NCI-H2171 (cell line): Measurements from ENCODE around the gene INPP4B.

Source experiments
- DNase-seq: peaks from one replicate; lab custom pipeline; 2025; lab: John Stamatoyannopoulos, UW

The INPP4B gene

DNA sequence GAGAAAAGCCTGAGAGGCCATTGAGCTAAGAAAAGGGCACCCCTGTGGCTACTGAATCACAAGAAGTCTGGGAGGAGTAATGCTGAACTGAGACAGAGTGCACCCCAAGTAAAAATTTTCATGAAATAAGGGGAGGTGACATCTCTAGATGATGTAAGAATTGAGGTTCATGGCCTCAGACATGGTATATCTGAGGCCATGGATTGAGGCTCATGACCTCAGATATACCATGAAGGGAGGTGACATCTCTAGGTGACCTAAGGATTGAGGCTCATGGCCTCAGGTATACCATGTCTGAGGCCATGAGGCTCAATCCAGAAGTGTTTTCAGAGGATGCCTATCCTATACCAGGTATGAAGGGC, 560.9 kb downstream of the INPP4B start:
- DNase-seq: no peak

DNA sequence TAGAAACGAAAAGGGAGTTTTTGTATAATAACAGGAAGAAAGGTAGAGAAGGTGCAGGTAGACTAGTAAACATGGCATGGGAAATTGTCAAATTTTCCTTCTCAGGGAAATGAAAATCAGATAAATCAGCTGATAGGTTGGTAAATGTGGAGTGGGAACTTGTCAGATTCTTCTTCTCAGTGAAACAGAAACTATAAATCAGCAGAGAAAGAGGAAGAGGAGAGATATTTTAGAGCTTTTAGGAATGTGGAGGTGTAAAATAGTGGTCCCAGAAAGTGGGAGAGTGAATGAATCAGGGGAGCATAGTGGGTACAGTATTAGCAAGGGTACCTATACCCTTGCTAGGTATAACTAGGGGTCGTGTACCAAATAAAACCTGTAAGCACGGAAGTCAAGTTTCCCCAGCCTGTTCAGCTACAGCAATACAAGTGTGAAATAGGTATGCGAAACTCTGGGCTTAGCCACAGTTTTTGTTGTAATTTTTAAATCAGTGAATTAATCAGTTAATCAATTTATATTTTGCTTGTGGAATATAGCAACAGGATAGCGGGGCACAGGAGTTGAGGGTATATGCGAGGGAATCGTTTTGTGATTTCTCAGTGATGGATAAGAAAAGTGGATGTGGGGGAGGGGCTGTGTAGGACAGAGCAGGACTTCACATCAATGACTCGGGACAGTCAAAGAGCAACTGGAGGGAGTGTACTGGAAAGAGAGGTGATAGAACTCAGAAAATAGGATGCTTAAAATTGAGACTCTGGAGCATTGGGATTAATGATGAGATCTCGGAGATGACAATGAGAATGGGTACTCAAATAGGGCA, 561.5 kb downstream of the INPP4B start:
- no peak for DNase-seq

DNA sequence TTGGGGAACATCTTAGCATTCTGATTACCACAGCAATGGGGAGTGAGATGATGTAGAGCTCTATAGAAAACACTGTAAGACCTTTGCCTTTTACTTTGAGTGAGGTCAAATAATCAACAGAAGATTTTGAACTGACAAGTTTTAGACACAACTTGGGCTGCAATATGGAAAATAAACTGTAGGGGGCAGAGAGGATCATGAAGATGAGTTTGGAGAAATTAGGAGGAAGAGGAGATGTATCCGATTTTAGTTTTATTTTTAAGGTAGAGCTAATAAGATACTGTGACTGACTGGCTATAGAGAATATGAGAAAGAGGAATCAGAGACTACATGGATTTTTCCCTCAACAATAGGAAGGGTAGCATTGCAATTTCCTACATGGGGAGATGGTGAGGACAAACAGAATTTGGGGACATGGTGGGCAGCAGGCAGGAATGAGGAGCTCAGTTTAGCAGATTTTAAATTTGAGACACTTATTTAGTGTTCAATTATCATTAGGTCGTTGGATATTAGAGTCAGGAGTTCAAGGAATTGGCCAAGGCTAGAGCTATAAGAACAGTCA, 563.1 kb downstream of the INPP4B start:
- no peak for DNase-seq

DNA sequence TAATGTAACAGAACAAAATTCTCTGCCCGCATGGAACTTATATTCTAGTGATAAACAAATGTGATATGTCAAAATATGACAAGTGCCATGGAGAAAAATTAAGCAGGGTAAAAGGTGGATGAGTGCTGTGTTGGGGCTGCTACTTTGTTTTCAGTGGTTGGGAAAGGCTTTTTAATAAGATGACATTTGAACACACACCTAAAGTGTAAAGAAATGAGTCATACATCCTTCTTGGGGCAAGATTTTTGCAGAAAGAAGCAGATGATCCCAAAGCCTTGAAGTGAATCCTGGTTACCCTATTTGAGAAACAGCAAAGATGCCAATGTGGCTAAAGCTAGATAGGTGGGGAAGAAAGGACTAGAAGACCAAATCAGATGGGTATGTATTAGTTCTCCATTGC, 564.1 kb downstream of the INPP4B start:
- no peak for DNase-seq

DNA sequence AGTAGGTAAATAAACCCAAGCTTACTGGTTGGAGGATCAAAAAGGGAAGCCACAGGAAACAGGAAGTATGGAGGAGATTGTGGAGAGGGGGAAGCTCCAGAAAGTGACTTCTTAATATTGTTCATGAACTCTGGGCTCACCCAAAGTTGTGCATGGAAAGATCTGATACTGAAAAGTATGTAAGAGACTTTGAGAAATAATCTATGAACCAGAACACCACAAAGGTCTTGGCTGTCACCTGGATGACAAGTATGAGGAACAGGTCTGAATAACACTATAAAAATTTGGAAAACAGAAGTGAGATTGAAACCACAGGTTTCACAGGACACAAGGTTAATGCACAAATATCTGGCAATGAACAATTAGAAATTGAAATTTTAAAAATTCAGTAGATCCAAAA, 567.4 kb downstream of the INPP4B start:
- DNase-seq: no peak

DNA sequence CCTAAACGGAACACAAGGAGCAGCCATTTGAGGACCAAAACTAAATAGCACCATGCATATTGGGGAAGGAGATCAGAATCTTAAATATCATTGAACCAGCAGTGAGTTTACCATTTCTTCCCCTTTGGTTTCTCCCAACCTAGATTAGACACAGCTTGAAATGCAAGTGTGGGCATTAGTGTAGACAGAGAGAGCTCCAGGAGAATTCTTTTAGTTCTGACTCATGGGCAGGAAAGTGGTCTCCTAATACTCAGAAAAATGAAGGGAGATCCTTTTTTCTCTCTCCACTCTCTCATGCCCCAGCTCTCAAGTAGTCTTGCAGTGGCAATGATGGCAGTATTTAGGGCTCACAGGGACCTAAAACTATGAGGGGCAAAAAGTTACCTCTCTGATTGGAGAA, 567.9 kb downstream of the INPP4B start:
- no peak for DNase-seq

DNA sequence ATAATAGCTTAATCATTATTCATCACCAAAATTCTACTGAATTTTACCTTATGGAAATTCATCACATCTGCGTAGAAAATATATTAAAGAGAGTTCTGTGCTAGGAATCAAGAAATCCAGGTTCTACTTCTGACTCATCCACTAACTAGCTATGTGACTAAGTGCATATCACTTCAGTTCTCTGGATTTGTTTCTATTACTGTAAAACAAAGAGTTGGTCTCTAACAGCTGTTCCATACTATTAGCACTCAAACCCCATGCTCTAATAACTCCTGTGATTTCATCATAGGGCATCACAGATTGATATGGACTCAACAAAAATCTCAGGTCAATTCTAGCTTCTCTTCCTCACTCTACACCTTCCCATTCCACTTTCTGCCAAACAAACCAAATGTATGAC, 572.0 kb downstream of the INPP4B start:
- DNase-seq: no peak

DNA sequence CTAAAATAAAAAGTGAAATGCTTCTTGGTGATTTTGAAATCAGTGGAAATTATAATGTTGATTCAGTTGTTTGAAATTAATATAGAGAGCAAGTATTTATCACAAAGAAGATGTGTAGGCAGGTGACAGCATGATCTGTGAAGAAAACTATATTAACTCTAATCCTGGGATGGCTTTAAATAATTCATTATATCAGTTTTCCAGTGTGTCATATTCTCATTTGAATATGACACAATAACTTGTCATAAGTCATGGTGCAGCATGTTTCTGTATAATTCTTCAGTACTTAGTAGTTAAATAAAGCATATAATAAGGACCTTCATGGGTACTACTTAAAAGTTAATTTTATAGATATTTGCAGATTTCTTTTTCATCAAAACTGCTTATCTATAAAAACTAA, 573.6 kb downstream of the INPP4B start:
- DNase-seq: no peak

DNA sequence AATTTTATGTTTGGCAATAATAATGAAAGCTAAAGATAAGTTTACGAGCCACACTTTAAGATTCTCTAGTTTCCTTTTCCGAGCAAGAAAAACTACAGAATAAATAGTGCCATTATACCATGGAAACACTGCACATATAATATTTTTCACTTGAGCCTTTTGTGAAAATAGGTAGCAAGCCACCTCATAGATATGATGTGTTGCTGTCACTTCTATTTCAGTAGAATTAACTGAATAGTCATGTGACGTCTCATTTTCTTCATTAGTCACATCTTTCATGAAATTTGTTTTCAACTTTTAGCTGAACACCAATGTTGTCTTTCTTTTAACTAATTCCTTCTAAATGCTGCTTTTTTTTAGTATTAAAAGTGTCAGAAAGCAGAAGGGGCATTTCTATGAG, 574.3 kb downstream of the INPP4B start:
- DNase-seq: no peak

DNA sequence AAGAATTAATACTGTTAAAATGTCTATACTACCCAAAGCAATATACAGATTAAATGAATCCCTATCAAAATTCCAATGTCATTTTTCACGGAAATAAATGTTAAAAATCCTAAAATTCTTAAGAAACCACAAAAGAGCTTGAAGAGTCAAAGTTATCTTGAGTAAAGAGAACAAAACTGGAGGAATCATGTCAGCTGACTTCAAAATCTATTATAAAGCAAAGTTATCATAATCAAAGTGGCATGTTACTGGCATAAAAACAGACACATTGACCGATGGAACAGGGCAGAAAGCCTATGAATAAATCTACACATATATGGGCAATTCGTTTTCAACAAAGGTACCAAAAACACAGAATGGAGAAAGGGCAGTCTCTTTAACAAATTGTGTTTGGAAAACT, 579.0 kb downstream of the INPP4B start:
- DNase-seq: no peak

DNA sequence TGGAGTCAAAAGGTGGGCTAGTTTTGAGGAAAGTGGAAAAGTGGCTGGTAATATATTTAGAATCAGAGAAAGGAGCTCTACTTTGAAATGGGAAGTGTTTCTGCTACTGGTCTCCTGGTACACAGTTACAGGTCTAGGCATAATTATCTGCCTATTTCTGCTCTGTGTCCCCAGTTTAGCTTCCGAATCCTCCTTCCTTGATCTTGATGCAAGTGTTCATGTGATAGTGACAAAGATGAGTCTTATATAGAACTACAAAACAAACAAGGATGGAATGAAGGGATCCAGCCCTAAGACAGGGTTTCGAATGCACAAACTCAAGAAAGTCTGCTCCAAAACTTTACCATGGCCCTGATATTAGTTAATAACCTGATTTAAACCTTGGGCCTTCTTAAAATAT, 580.2 kb downstream of the INPP4B start:
- DNase-seq: no peak

DNA sequence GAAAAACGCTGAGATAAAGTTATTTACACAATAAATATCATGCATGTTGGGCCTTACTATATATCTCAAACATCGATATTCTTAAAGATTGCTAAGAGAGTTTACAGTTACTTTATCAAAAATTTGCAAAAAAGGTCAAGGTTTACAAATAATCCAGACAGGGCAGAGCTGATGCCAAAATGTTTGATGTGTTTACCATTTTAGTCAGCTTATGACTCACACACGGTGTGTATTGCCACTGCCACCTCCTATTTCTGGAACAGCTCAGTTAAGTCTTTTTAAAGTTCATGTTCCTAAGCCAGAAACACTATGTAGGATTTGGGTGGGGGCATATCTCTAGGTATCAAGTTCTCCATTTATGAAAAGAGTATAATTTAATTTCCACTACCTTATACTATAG, 580.6 kb downstream of the INPP4B start:
- DNase-seq: no peak

DNA sequence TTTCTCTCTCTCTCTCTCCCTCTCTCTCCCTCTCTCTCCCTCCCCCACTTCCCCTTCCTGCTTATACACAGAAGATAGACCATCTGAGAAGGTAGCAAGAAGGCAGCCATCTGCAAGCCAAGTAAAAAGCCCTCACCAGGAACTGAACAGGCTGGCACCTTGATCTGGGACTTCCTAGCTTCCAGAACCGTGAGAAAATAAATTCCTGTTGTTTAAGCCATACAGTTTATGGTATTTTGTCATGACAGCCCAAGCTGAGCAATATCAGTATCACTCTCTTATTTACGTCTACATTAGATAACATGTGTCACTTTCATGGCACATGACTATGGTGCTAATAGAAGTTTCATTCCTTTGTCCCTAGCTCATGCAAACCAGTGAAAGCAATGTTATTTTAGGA, 581.1 kb downstream of the INPP4B start:
- no peak for DNase-seq

DNA sequence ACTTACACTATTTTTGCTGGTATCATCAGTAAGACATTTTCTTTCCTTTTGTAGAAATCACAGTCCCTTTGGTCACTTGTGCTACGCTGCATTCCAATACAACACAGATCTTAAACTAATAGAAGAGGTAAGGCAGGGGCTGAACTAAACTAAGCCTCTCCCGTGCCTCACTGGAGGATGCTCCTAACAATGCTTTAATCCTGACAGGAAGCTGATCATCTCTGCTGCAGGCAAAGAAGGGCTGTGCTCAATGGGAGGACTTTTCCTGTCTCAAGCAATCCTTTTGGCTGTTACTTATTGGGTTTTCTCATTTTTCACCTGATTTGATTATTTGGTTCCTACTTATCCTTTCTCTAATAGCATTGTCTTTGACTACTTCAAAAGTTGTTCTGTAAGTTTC, 583.1 kb downstream of the INPP4B start:
- no peak for DNase-seq

DNA sequence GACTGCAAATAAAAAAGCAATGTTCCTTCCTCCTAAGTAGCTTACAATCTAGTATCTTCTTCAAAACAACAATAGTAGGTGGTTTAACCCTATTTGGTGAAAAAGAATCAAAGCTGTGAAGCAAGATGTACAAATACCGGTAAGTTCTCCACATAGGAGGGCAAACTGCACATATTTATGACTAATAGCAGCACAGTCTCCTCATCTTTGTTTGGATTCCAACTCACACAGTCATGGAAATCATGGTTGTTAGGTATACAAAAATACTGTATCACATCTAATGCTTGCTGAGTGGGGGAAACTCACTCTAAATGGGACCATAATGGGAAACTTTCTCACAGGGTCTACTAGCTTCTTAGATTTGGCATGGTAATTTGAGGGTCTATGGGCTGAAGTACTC, 597.2 kb downstream of the INPP4B start:
- no peak for DNase-seq

DNA sequence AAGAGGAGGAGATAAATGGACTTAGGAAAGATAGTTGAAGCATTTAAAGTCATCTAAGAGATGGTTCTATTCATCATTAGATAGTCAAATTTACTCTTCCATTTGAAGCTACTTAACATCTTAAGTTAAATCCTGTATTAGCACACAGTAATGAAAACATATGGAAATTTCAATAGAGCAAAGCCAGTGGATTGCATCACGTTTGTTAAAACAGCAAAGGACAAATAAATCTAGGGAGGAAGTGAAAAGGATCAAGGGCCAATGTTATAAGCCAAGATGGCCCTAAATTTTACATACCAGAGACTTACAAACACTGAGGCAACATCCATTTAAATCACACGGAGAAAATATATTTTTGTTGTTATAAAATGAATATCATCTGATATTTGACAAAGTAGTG, 602.8 kb downstream of the INPP4B start:
- no peak for DNase-seq

DNA sequence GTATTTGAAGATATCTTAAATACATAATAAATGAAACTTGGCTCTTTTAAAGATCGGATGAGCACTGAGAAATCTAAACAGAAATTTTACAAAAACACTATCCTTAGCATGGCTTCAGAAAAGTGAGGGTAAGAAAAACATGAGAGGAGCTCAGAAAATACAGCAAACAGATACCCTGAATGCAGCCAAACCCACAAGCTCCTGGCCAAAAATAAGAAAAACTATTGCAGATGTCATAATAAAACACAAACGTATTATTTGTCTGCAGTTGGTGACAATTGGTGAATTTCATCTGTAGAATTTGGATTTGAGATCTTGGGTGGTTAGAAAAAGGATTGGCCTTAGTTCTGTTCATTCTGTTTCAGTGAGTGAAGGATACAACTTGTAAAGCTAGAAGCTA, 603.9 kb downstream of the INPP4B start:
- DNase-seq: no peak

DNA sequence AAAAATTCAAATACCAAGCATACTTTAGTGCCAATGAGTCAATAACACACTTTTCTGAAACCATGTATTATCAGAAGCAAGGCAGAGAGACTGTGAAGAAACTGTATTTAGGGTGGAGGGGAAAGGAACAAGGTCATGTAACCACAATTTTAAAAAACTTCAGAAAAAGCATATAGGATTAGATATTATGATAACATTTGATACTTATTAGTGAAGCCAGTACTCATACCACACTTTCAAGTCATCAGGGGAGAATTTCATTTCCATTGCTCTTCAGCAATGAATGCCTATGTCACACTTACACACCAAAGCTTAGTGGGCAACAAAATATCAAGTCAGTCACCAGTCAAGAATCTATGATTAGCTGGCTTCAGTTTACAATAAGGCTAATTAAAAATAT, 607.5 kb downstream of the INPP4B start:
- DNase-seq: no peak

DNA sequence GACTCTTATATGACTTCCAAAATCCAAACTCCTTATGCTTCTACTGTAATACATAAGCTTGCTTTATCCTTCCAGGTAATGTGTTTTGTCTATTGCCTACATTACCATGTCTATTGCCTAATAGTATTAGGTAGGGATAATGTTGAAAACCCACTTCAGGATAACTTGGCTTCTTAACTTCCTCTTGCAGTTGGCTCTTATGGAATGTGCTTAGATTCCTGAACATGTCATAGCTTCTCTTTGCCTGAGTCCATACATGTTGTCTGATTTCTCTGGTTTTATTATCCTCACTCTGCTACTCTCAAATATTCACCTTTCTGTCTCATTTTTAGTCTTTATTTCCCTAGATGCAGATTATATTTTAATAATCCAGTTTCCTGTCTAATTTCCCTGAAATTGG, 609.8 kb downstream of the INPP4B start:
- no peak for DNase-seq

DNA sequence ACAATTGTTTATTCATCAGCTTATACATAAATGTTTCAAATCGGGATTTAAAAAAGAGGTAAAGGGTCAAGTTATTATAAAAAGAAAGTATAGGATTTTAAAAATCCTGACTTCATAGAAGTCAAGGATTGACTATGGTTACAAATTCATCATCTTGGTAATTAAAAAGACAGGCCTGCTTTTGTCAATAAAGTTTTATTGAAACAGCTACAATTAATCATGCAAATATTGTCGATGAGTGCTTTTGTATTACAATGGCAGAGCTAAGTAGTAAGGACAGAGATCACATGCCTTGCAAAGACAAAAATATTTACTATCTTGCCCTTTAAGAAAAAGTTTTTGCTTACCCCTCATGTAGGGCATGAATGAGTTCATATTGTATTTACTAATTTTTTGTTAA, 614.3 kb downstream of the INPP4B start:
- no peak for DNase-seq

DNA sequence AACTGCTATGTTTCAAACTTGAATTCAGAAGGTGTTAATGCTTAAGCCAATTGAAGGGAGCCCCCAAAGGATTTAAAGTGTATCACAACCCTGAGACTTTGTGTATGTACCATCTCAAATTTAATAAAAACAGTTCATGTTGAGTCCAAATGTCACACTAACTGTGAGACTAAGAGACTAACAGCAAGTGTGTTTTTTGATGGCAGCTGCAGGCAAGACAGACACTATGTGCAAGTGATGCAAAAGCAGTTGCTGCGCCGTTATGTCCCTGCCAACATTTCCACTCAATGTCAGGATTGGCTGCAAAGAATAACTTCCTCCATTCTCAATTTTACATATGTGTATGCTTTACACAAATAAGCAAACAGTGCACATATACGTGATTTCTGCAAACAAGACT, 615.1 kb downstream of the INPP4B start:
- no peak for DNase-seq

DNA sequence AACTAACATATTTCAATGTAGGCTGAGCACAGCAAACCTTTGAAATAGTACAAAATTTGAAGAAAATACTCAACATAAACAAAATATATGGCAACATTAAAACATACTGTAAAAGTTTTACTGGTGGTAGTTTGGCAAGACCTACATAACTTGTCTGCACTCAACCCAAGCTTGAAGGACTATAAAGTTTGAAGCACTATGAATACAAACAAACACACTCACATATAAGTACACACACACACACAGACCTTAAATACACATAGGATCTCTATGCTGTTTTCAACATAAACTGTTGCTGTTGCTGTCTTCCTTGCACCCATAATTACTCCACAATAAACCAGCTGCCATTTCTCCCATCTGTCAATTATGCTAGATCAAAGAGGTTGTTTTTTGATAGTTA, 620.1 kb downstream of the INPP4B start:
- DNase-seq: no peak

DNA sequence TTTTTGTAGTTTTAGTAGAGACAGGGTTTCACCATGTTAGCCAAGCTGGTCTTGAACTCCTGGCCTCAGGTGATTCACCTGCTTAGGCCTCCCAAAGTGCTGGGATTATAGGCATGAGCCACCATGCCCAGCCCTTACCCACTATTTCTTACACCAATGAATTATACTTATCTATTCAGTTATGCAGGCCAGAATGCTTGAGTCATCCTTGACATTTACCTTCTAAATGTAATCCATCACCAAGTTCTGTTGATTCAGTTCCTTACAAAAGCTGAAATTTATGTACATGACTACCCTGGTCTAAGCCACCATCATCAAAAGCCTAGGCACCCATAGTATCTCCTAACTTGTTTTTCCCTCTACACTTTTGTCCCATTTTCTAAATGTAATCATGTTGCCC, 624.0 kb downstream of the INPP4B start:
- DNase-seq: no peak

DNA sequence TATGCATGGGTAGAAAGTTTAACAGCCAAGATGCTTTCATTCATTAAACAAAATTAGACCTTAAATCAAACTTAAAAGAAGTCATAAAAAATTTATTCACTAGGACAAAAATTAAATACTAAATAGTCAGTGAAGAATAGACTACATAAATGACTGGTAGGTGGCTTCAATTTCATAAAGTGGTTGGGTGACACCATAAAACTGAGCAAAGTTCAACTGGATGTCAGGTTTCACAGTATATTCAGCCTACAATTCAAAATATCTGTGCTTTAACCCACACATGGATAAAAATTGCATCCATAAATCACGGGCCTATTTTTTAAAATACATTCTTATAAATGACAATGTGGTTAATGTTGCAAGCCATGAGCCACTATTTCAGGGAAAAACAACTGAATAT, 627.4 kb downstream of the INPP4B start:
- DNase-seq: no peak
